Ectodermal cell (in vitro differentiated cells): ENCODE measurements around the gene GPRIN1.
"Not testable (repeated sequence)": the region's sequence is repeated elsewhere in the genome, so short reads cannot be mapped to it uniquely, and the experiment has no call there.

Experiments
- H3K27ac ChIP-seq: 2 replicates; pipeline ENCODE4 v1.7.0; 2013; ENCODE audit warnings: mild to moderate bottlenecking, low read depth, low read length; ENCODE audit not compliant: insufficient read depth, poor library complexity, severe bottlenecking
- H3K27me3 ChIP-seq: 2 replicates; pipeline ENCODE4 v1.7.0; 2013; ENCODE audit warnings: mild to moderate bottlenecking, low read length; ENCODE audit not compliant: insufficient read depth, control insufficient read depth, poor library complexity, severe bottlenecking
- H3K36me3 ChIP-seq: one replicate; pipeline ENCODE4 v1.7.0; 2013; ENCODE audit warnings: low read length; ENCODE audit not compliant: control insufficient read depth, insufficient read depth
- H3K4me1 ChIP-seq: one replicate; pipeline ENCODE4 v1.7.0; 2013; ENCODE audit warnings: low read length; ENCODE audit not compliant: control insufficient read depth, insufficient read depth
- H3K4me3 ChIP-seq: 2 replicates; pipeline ENCODE4 v1.7.0; 2013; ENCODE audit warnings: low read depth, low read length, control low read depth; ENCODE audit not compliant: insufficient read depth
- H3K9me3 ChIP-seq: 2 replicates; pipeline ENCODE4 v1.7.0; 2013; ENCODE audit warnings: mild to moderate bottlenecking, low read length, moderate library complexity; ENCODE audit not compliant: control insufficient read depth
- WGBS, 2 experiments: methylation state at CpG; one replicate each; pipeline ENCODE4 v1.1.7; 2013; ENCODE audit warnings: missing lambda C conversion rate in 2 of 2; 5-methylcytosine and 5-hydroxymethylcytosine counted together

The GPRIN1 gene

GRCh38 chr5:176553260-176554085, 56.5 kb downstream of the GPRIN1 start:
- H3K27ac ChIP-seq = no peak overlapping the region
- H3K36me3 ChIP-seq = no peaks in the 10 kb centered on the region
- no peaks in the 10 kb centered on the region for H3K4me1 ChIP-seq
- H3K27me3 ChIP-seq = no peaks in the 10 kb centered on the region
- 72 to 77% methylated on average over 18 of the region's 18 CpGs for WGBS, 2 experiments
- no peaks in the 10 kb centered on the region for H3K9me3 ChIP-seq
- H3K4me3 ChIP-seq = no peak overlapping the region

DNA sequence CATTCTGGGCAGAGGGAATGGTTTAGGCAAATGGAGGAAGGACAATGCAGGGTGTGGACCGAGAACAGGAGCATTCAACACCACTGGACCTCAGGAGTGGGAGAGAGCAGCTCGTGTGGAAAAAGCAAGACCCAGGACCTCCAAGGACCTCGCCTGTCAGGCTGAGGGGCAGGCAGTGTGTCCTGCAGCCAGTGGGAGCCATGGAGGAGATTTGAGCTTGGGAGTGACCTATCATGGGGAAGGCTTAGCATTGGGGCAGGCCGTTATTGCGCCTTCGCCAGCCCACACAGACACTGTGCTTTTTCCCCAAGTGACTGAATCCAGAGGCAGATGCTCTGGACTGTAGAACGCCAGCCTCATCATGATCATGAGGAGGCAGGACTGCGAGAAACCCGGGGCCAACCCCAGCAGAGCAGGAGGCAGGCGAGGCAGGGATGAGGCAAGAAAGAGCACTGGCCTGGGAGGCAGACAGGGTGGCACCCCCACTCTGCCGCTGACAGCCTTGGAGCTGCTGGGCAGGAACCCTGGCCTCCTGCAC, 57.6 kb downstream of the GPRIN1 start:
- WGBS, 2 experiments = 91 to 92% methylated on average over 11 of the region's 11 CpGs
- Histone ChIP-seq H3K27ac (no peak overlapping the region), H3K4me3 (no peak overlapping the region), H3K36me3 (no peaks in the 10 kb centered on the region), H3K9me3 (no peaks in the 10 kb centered on the region), H3K27me3 (no peaks in the 10 kb centered on the region), H3K4me1 (no peaks in the 10 kb centered on the region)

- not testable (repeated sequence) for H3K4me3 ChIP-seq, H3K9me3 ChIP-seq, H3K27ac ChIP-seq, H3K36me3 ChIP-seq, H3K27me3 ChIP-seq, H3K4me1 ChIP-seq
- 88 to 91% methylated on average over 11 of the region's 11 CpGs for WGBS, 2 experiments
Measured at GRCh38 chr5:176550937-176551336, 59.0 kb downstream of the GPRIN1 start.

DNA sequence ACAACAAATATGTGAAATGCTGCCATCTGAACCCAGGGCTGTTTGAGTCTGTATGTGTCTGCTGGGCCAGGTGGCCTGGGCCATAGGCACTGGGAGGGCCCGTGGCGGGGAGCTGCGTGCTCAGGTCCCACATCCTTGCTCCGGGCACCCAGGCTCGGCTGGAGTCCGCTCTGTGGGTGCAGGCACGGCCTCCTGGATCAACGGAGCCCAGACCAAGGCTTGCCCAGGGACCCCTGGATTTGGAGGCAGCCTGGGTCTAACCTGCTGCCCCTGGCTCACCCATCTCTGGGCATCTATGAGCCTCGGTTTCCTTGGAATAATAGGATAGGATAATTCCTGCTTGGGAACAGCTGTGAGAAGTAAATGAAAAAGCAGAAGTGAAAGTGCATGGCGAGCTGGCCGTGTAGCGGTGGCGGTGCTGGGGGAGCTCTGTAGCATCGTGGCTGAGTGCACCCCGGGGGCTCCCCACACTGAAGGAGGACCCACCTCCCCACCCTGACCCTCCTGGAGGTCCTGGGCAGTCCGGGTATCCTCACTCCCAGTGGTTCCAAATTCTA, 59.6 kb downstream of the GPRIN1 start:
- Histone ChIP-seq H3K4me3 (no peak overlapping the region), H3K36me3 (no peaks in the 10 kb centered on the region), H3K9me3 (no peaks in the 10 kb centered on the region), H3K27ac (no peak overlapping the region), H3K27me3 (peaks cover 5% of the 10 kb centered on the region), H3K4me1 (no peaks in the 10 kb centered on the region)
- 87 to 88% methylated on average over 16 of the region's 16 CpGs for WGBS, 2 experiments

DNA sequence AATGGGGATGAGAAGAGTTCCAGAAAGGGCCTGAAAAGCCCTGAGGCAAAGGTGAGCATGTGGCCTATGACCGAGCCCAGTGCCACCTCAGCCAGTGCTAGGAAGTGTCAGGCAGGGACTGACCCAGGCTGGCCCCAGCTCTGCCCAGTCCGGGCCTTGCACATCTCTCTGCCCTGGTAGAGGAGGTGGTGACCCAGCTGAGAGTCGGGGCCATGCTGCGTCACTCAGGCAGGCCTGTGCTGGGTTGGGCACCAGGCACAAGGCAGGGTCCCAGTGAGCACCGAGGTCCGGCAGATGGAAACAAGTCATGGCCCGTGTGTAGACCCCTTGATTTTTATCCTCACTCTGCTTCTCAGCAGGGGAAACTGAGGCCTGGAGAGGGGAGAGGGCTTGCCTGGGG, 60.1 kb downstream of the GPRIN1 start:
- WGBS, 2 experiments = 92 to 94% methylated on average over 7 of the region's 7 CpGs
- Histone ChIP-seq H3K27ac (no peak overlapping the region), H3K27me3 (peaks cover 10% of the 10 kb centered on the region), H3K4me1 (no peaks in the 10 kb centered on the region), H3K36me3 (no peaks in the 10 kb centered on the region), H3K9me3 (no peaks in the 10 kb centered on the region), H3K4me3 (no peak overlapping the region)

- WGBS, 2 experiments = 90 to 92% methylated on average over 18 of the region's 18 CpGs
- H3K4me3 ChIP-seq = no peak within 1 kb of the TSS
- H3K27me3 ChIP-seq = peaks cover 19% of the 10 kb centered on the region
- no peaks in the 10 kb centered on the region for H3K9me3 ChIP-seq
- no peak within 1 kb of the TSS for H3K27ac ChIP-seq
- no peaks in the 10 kb centered on the region for H3K36me3 ChIP-seq
- H3K4me1 ChIP-seq = no peaks in the 10 kb centered on the region
Measured at GRCh38 chr5:176548967-176549444, 61.0 kb downstream of the GPRIN1 start, which contains the start of gene CDHR2. TSS of gene CDHR2 (plus strand) at chr5:176549342. CDS start at chr5:176565353, 16,011 bp downstream.

DNA sequence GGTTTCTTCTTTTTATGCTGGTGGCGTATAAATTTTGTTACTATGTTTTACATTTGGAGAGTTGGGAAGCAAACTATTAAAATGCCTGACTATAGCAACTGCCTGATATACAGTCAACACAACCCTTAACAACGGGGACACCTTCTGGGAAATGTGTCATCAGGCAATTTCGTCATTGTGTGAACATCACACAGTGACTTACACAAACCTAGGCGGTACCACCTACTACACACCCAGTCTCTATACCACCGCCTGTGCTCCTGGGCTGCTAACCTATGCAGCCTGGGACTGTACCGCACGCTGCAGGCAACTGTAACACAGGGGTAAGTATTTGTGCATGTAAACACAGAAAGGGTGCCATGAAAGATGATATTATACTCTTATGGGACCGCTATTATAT, 62.2 kb downstream of the GPRIN1 start:
- H3K27ac ChIP-seq = no peak overlapping the region

More for the DNA sequence above, 62.2 kb downstream of the GPRIN1 start:
- 92% methylated on average over 7 to 8 of the region's 8 CpGs for WGBS, 2 experiments
- no peak overlapping the region for H3K4me3 ChIP-seq
- no peaks in the 10 kb centered on the region for H3K36me3 ChIP-seq
- H3K9me3 ChIP-seq = no peaks in the 10 kb centered on the region
- H3K4me1 ChIP-seq = no peaks in the 10 kb centered on the region
- peaks cover 29% of the 10 kb centered on the region for H3K27me3 ChIP-seq
